Measurements from ENCODE around the gene CD36. TPM values are rescaled to one million over a fixed set of nuclear protein-coding genes. Genes with fewer than 3 reads are reported as not detected.
A peak's percentile ranks its signal among the peaks of the same experiment; 100 is the strongest.

The CD36 gene
- total RNA-seq, 6 donors from 2014 or later, result 92.9 to 157 (median 111) TPM

GRCh38 chr7:80699045-80699638 is 60.7 kb downstream of the CD36 start:
- Histone ChIP-seq H3K27ac (peak overlapping the region in 1 of 4 donors; percentile 30), H3K36me3 (no peaks in the 10 kb centered on the region)

GRCh38 chr7:80699721-80700256 is 61.3 kb downstream of the CD36 start:
- no peak overlapping the region for H3K4me3 ChIP-seq
- 53 to 54% methylated on average over 4 of the region's 4 CpGs for WGBS, 2 donors
- TF ChIP-seq POLR2A (IDR thresholded peaks at IDR 0.05) (no peak), CTCF (IDR thresholded peaks at IDR 0.05) (no peak), POLR2AphosphoS5 (IDR thresholded peaks at IDR 0.05) (no peak), EP300 (IDR thresholded peaks at IDR 0.05) (no peak)
- H3K4me1 ChIP-seq, result peaks cover 0 to 8% (median 5%) of the 10 kb centered on the region in 4 donors
- peaks cover 0 to 2% (median 0%) of the 10 kb centered on the region in 4 donors for H3K9me3 ChIP-seq
- DNase-seq, result no peak
- ATAC-seq (ENCODE audit: low FRiP score in 2 of 2), result peak; percentile 46 to 66
- no peaks in the 10 kb centered on the region for H3K27me3 ChIP-seq
- H3K27ac ChIP-seq, result peak overlapping the region in 1 of 4 donors; percentile 30
- H3K36me3 ChIP-seq, result no peaks in the 10 kb centered on the region

More at GRCh38 chr7:80699045-80699638, 60.7 kb downstream of the CD36 start:
- H3K27me3 ChIP-seq, result no peaks in the 10 kb centered on the region
- peak in 1 of 2 donors; percentile 88 for ATAC-seq (ENCODE audit: low FRiP score in 2 of 2)
- DNase-seq, result no peak
- H3K9me3 ChIP-seq, result peaks cover 0 to 7% (median 0%) of the 10 kb centered on the region in 4 donors
- TF ChIP-seq POLR2A (IDR thresholded peaks at IDR 0.05) (no peak), CTCF (IDR thresholded peaks at IDR 0.05) (peak; percentile 43 to 81 (median 68)), EP300 (IDR thresholded peaks at IDR 0.05) (no peak), POLR2AphosphoS5 (IDR thresholded peaks at IDR 0.05) (no peak)
- H3K4me3 ChIP-seq, result no peak overlapping the region
- WGBS, 2 donors, result 17% methylated on average over 5 of the region's 5 CpGs
- peaks cover 0 to 8% (median 5%) of the 10 kb centered on the region in 4 donors for H3K4me1 ChIP-seq

- no peaks in the 10 kb centered on the region for H3K36me3 ChIP-seq
- no peak for TF ChIP-seq EP300 (IDR thresholded peaks at IDR 0.05)
- TF ChIP-seq POLR2A (IDR thresholded peaks at IDR 0.05), result no peak
- TF ChIP-seq CTCF (IDR thresholded peaks at IDR 0.05), result no peak
- no peak for TF ChIP-seq POLR2AphosphoS5 (IDR thresholded peaks at IDR 0.05)
- DNase-seq (no peak), ATAC-seq (ENCODE audit: low FRiP score in 2 of 2) (no peak)
- 76 to 85% methylated on average over 1 of the region's 1 CpG for WGBS, 2 donors
- no peak overlapping the region for H3K4me3 ChIP-seq
- H3K27me3 ChIP-seq, result no peaks in the 10 kb centered on the region
- H3K27ac ChIP-seq, result no peak overlapping the region
- H3K4me1 ChIP-seq, result peaks cover 0 to 8% (median 5%) of the 10 kb centered on the region in 4 donors
- no peaks in the 10 kb centered on the region for H3K9me3 ChIP-seq
These were observed 64.8 kb downstream of the CD36 start for GRCh38 chr7:80703272-80703671.

- no peak for DNase-seq
- no peak overlapping the region for H3K27ac ChIP-seq
- WGBS, 2 donors, result 50 to 55% methylated on average over 2 of the region's 2 CpGs
These were observed 66.8 kb downstream of the CD36 start for GRCh38 chr7:80705130-80705781.

More at GRCh38 chr7:80705130-80705781, 66.8 kb downstream of the CD36 start:
- no peak for ATAC-seq (ENCODE audit: low FRiP score in 2 of 2)
- H3K36me3 ChIP-seq, result no peaks in the 10 kb centered on the region
- H3K27me3 ChIP-seq, result no peaks in the 10 kb centered on the region
- no peaks in the 10 kb centered on the region for H3K9me3 ChIP-seq
- no peaks in the 10 kb centered on the region for H3K4me1 ChIP-seq
- TF ChIP-seq POLR2AphosphoS5 (IDR thresholded peaks at IDR 0.05) (no peak), POLR2A (IDR thresholded peaks at IDR 0.05) (no peak), CTCF (IDR thresholded peaks at IDR 0.05) (no peak), EP300 (IDR thresholded peaks at IDR 0.05) (no peak)
- H3K4me3 ChIP-seq, result no peak overlapping the region

Data from upper lobe of left lung (tissue), 6 donors.